ENCODE data around the gene CCIN. TPM values are rescaled to one million over a fixed set of nuclear protein-coding genes. Genes with fewer than 3 reads are reported as not detected.

CCIN gene
- total and polyA plus RNA-seq, 2 of the 13 experiments (the other 11 are each of a cell fraction or from before 2014, with no cell fraction given): not detected

DNA sequence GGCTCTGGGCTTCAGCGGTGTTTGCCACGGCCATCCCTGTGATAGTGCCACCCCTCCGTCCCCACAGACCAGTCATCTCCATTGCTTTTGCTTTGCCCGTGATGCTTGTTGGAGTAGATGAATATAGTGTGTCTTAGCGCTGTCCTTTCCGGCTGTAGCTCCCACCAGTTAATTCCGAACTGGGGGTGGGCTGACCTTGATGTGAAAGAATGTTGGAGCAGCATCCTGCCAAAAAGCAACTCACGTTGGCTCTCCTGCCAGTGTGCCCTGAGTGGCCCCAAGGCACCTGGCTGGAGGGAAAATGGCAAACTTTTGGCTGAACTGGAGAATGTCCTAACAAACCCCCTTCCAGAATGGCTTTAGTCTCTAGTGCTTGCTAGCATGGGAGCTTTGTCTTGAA, 41.5 kb downstream of the CCIN start:
- Histone ChIP-seq H3K79me2 (ENCODE audit: insufficient read depth, low read length) (peaks cover 21% of the 10 kb centered on the region), H2AFZ (ENCODE audit: low read length) (no peak overlapping the region), H3K4me2 (ENCODE audit: low read depth, low read length) (no peak overlapping the region), H4K20me1 (ENCODE audit: insufficient read depth, low read length) (peaks cover 9% of the 10 kb centered on the region; the same call in 1 of the 2 replicates), H3K4me1 (ENCODE audit: insufficient read depth, low read length) (peaks cover 37% of the 10 kb centered on the region), H3K9ac (ENCODE audit: insufficient read depth, low read depth, low read length) (no peak overlapping the region), H3K27ac (ENCODE audit: extremely low read length, insufficient read depth, low read length) (no peak overlapping the region), H3K27me3 (ENCODE audit: control insufficient read depth in 1 of 2, insufficient read depth in 2 of 2, low read length in 2 of 2) (no peaks in the 10 kb centered on the region), H3K4me3 (replicated peaks in 1 of 3; ENCODE audit: insufficient read depth in 1 of 3, low read depth in 2 of 3, low read length in 3 of 3) (no peak overlapping the region), H3K9me3 (ENCODE audit: low read length) (no peaks in the 10 kb centered on the region), H3K36me3 (replicated peaks in 1 of 2; ENCODE audit: control insufficient read depth in 1 of 2, insufficient read depth in 2 of 2, low read length in 2 of 2) (peaks cover 26 to 87% of the 10 kb centered on the region in 2 experiments)
- ChIA-PET CTCF (ENCODE audit: low intra/inter-chr PET ratio, low total read pairs) (no interaction called here), POLR2A (interaction anchor here (2.3 kb wide), 1 partner anchor 20 kb away, joined by 7 read pairs; the partner anchor contains the start of gene CLTA)
- intact Hi-C loops (cut with micrococcal nuclease; ENCODE audit: unreplicated experiment) (no loop called here), in situ Hi-C loops (cut with HindIII; ENCODE audit: extremely low pct_ligation_motif_present, low pct_unique_long_range_greater_than_20kb) (no loop called here)
- DNase-seq (ENCODE audit: low spot score) (no peak), FAIRE-seq (no peak), ATAC-seq (no peak)
- WGBS (ENCODE audit: low lambda C conversion rate): 100% methylated on average over 7 of the region's 8 CpGs
- BruUV-seq (replicated peaks): no TSS peak
- no peak for TF ChIP-seq ZNF160 (CRISPR knock-in tag; IDR thresholded peaks at IDR 0.05)
- TF ChIP-seq SIX1 (CRISPR knock-in tag; IDR thresholded peaks at IDR 0.05; ENCODE audit: borderline replicate concordance): no peak
- TF ChIP-seq, protein P1, sequence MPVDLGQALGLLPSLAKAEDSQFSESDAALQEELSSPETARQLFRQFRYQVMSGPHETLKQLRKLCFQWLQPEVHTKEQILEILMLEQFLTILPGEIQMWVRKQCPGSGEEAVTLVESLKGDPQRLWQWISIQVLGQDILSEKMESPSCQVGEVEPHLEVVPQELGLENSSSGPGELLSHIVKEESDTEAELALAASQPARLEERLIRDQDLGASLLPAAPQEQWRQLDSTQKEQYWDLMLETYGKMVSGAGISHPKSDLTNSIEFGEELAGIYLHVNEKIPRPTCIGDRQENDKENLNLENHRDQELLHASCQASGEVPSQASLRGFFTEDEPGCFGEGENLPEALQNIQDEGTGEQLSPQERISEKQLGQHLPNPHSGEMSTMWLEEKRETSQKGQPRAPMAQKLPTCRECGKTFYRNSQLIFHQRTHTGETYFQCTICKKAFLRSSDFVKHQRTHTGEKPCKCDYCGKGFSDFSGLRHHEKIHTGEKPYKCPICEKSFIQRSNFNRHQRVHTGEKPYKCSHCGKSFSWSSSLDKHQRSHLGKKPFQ (CRISPR knock-in tag; IDR thresholded peaks at IDR 0.05; ENCODE audit: insufficient replicate concordance): no peak
- TF ChIP-seq, protein P2, sequence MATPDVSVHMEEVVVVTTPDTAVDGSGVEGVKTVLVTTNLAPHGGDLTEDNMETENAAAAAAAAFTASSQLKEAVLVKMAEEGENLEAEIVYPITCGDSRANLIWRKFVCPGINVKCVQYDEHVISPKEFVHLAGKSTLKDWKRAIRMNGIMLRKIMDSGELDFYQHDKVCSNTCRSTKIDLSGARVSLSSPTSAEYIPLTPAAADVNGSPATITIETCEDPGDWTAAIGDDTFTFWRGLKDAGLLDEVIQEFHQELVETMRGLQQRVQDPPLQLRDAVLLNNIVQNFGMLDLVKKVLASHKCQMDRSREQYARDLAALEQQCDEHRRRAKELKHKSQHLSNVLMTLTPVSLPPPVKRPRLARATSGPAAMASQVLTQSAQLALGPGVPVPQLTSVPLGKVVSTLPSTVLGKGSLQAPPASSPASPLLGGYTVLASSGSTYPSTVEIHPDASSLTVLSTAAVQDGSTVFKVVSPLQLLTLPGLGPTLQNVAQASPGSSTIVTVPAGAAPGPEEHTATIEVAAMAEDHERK (CRISPR knock-in tag; IDR thresholded peaks at IDR 0.05; ENCODE audit: low read depth): no peak
- TF ChIP-seq TCF7 (IDR thresholded peaks at IDR 0.05; ENCODE audit: low read depth): no peak
- TF ChIP-seq HNRNPH1 (optimal IDR thresholded peaks at IDR 0.05; ENCODE audit: low read depth, low read length): no peak
- TF ChIP-seq ZNF143 (CRISPR knock-in tag; IDR thresholded peaks at IDR 0.05): no peak
- no peak for TF ChIP-seq BHLHE40 (IDR thresholded peaks at IDR 0.05; ENCODE audit: low read length)
- TF ChIP-seq ZNF446 (CRISPR knock-in tag; IDR thresholded peaks at IDR 0.05): no peak
- no peak for TF ChIP-seq SMAD3 (CRISPR knock-in tag; IDR thresholded peaks at IDR 0.05)
- TF ChIP-seq NFKBIZ (CRISPR knock-in tag; IDR thresholded peaks at IDR 0.05): no peak
- TF ChIP-seq NR2C2 (CRISPR knock-in tag; IDR thresholded peaks at IDR 0.05; ENCODE audit: borderline replicate concordance): no peak
- TF ChIP-seq, protein P3, sequence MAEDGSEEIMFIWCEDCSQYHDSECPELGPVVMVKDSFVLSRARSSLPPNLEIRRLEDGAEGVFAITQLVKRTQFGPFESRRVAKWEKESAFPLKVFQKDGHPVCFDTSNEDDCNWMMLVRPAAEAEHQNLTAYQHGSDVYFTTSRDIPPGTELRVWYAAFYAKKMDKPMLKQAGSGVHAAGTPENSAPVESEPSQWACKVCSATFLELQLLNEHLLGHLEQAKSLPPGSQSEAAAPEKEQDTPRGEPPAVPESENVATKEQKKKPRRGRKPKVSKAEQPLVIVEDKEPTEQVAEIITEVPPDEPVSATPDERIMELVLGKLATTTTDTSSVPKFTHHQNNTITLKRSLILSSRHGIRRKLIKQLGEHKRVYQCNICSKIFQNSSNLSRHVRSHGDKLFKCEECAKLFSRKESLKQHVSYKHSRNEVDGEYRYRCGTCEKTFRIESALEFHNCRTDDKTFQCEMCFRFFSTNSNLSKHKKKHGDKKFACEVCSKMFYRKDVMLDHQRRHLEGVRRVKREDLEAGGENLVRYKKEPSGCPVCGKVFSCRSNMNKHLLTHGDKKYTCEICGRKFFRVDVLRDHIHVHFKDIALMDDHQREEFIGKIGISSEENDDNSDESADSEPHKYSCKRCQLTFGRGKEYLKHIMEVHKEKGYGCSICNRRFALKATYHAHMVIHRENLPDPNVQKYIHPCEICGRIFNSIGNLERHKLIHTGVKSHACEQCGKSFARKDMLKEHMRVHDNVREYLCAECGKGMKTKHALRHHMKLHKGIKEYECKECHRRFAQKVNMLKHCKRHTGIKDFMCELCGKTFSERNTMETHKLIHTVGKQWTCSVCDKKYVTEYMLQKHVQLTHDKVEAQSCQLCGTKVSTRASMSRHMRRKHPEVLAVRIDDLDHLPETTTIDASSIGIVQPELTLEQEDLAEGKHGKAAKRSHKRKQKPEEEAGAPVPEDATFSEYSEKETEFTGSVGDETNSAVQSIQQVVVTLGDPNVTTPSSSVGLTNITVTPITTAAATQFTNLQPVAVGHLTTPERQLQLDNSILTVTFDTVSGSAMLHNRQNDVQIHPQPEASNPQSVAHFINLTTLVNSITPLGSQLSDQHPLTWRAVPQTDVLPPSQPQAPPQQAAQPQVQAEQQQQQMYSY (CRISPR knock-in tag; IDR thresholded peaks at IDR 0.05): no peak
- TF ChIP-seq, protein P4, sequence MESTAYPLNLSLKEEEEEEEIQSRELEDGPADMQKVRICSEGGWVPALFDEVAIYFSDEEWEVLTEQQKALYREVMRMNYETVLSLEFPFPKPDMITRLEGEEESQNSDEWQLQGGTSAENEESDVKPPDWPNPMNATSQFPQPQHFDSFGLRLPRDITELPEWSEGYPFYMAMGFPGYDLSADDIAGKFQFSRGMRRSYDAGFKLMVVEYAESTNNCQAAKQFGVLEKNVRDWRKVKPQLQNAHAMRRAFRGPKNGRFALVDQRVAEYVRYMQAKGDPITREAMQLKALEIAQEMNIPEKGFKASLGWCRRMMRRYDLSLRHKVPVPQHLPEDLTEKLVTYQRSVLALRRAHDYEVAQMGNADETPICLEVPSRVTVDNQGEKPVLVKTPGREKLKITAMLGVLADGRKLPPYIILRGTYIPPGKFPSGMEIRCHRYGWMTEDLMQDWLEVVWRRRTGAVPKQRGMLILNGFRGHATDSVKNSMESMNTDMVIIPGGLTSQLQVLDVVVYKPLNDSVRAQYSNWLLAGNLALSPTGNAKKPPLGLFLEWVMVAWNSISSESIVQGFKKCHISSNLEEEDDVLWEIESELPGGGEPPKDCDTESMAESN (CRISPR knock-in tag; conservative IDR thresholded peaks at IDR 0.05): no peak
- TF ChIP-seq, protein P5, sequence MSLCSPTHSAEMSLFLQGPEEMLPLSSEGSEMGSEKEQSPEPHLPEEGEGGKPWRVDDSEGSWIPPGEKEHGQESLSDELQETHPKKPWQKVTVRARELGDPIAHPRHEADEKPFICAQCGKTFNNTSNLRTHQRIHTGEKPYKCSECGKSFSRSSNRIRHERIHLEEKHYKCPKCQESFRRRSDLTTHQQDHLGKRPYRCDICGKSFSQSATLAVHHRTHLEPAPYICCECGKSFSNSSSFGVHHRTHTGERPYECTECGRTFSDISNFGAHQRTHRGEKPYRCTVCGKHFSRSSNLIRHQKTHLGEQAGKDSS (CRISPR knock-in tag; IDR thresholded peaks at IDR 0.05; ENCODE audit: borderline replicate concordance, low read depth): no peak
- no peak for TF ChIP-seq ARNT (IDR thresholded peaks at IDR 0.05)

All from HepG2 (cell line).